ENCODE measurements around the gene CCDC137.

Gene CCDC137

GRCh38 chr17:81655378-81656117, 11.0 kb upstream of the CCDC137 start:
- no peak for TF ChIP-seq CTCF (IDR thresholded peaks at IDR 0.05; ENCODE audit: insufficient read depth, low read length, missing control alignments)
- no peak overlapping the region for H3K4me3 ChIP-seq (ENCODE audit: low read depth, low read length)
- ChIA-PET CTCF (no interaction called here), POLR2A (interaction anchor here (1.4 kb wide), 1 partner anchor 9 kb away, joined by 4 read pairs; no protein-coding TSS in a partner anchor)
- DNase-seq (ENCODE audit: low read depth, low spot score) = no peak

GRCh38 chr17:81656118-81656743, 10.3 kb upstream of the CCDC137 start, which contains the start of gene PDE6G:
PDE6G (minus strand) TSS chr17:81656542; CDS start chr17:81653305, 3,237 bp downstream.
- ChIA-PET CTCF (no interaction called here), POLR2A (interaction anchor here (0.6 to 1.5 kb wide), 3 partner anchors 9 to 14 kb away, joined by 3 to 7 read pairs (median 4); partner anchors contain the start of genes CCDC137 and OXLD1)
- DNase-seq (ENCODE audit: low read depth, low spot score) = no peak
- H3K4me3 ChIP-seq (ENCODE audit: low read depth, low read length) = no peak within 1 kb of the TSS
- no peak for TF ChIP-seq CTCF (IDR thresholded peaks at IDR 0.05; ENCODE audit: insufficient read depth, low read length, missing control alignments)

GRCh38 chr17:81656835-81657234, 9.7 kb upstream of the CCDC137 start:
- POLR2A ChIA-PET = interaction anchor here (0.6 to 1.5 kb wide), 2 partner anchors 10 to 15 kb away, joined by 3 to 7 read pairs; partner anchors contain the start of genes CCDC137 and OXLD1
- TF ChIP-seq CTCF (IDR thresholded peaks at IDR 0.05; ENCODE audit: insufficient read depth, low read length, missing control alignments) = no peak
- no peak for DNase-seq (ENCODE audit: low read depth, low spot score)
- CTCF ChIA-PET = no interaction called here
- H3K4me3 ChIP-seq (ENCODE audit: low read depth, low read length) = no peak overlapping the region

- ChIA-PET POLR2A (no interaction called here), CTCF (interaction anchor here (1.0 kb wide), 1 partner anchor 25 kb away, joined by 3 read pairs; the partner anchor contains the start of genes ARL16 and HGS)
- H3K4me3 ChIP-seq (ENCODE audit: low read depth, low read length) = no peak overlapping the region
- TF ChIP-seq CTCF (IDR thresholded peaks at IDR 0.05; ENCODE audit: insufficient read depth, low read length, missing control alignments) = no peak
- no peak for DNase-seq (ENCODE audit: low read depth, low spot score)
These were observed 7.5 kb upstream of the CCDC137 start for GRCh38 chr17:81659038-81659437.

GRCh38 chr17:81660441-81660840, 6.1 kb upstream of the CCDC137 start:
- DNase-seq (ENCODE audit: low read depth, low spot score) = no peak
- ChIA-PET POLR2A (no interaction called here), CTCF (interaction anchor here (1.1 kb wide), 1 partner anchor 10 kb away, joined by 5 read pairs; no protein-coding TSS in a partner anchor)
- no peak overlapping the region for H3K4me3 ChIP-seq (ENCODE audit: low read depth, low read length)
- no peak for TF ChIP-seq CTCF (IDR thresholded peaks at IDR 0.05; ENCODE audit: insufficient read depth, low read length, missing control alignments)

- TF ChIP-seq CTCF (IDR thresholded peaks at IDR 0.05; ENCODE audit: insufficient read depth, low read length, missing control alignments) = no peak
- CTCF ChIA-PET = no interaction called here
- POLR2A ChIA-PET = no interaction called here
These were observed 4.5 kb upstream of the CCDC137 start for GRCh38 chr17:81662002-81662401.

More at GRCh38 chr17:81662002-81662401, 4.5 kb upstream of the CCDC137 start:
- no peak overlapping the region for H3K4me3 ChIP-seq (ENCODE audit: low read depth, low read length)
- DNase-seq (ENCODE audit: low read depth, low spot score) = no peak
